Ovary (tissue), 9 donors: ENCODE data around the gene SLC51B. TPM values are rescaled to one million over a fixed set of nuclear protein-coding genes. Genes with fewer than 3 reads are reported as not detected.
A peak's percentile ranks its signal among the peaks of the same experiment; 100 is the strongest.

Experiments
- DNase-seq, 5 donors: peaks; one replicate each; pipeline ENCODE4 v3.0.0-alpha.2; 2019 to 2020
- H3K27ac ChIP-seq, 2 donors: fragments of 200-600 bp; one replicate each; pipeline versions ENCODE4 v1.5.1 to v1.8.0; 2019 to 2022
- H3K27me3 ChIP-seq: fragments of 200-600 bp; one replicate; pipeline ENCODE4 v1.8.0; 2022
- H3K36me3 ChIP-seq: fragments of 200-600 bp; sonication (generic); one replicate; pipeline ENCODE4 v1.5.1; 2019
- H3K4me1 ChIP-seq: one replicate; pipeline ENCODE4 v1.8.1; 2013; ENCODE audit warnings: mild to moderate bottlenecking, moderate library complexity; ENCODE audit not compliant: insufficient read depth
- H3K4me3 ChIP-seq: fragments of 200-600 bp; sonication (generic); one replicate; pipeline ENCODE4 v1.5.1; 2017
- H3K9me3 ChIP-seq, 2 donors: fragments of 200-600 bp in 1 of 2; sonication (generic) in 1 of 2; one replicate each; pipeline versions ENCODE4 v1.5.1 to v1.8.1; 2013 to 2019; ENCODE audit warnings: mild to moderate bottlenecking in 1 of 2, moderate library complexity in 1 of 2
- EP300 ChIP-seq: sonication (generic); formaldehyde crosslinking; IDR thresholded peaks from one replicate; pipeline ENCODE4 v1.6.1; 2017; ENCODE audit warnings: antibody characterized with exemption
- POLR2A ChIP-seq: fragments of 450-650 bp; IDR thresholded peaks from one replicate; pipeline ENCODE4 v1.6.1; 2017; ENCODE audit warnings: antibody characterized with exemption, mild to moderate bottlenecking, moderate library complexity
- WGBS, 3 donors: extraction: QIAGEN DNeasy Blood & Tissue Kit in 1 of 3; methylation state at CpG; one replicate each; pipeline versions ENCODE4 v1.1.5 to v1.1.7; 2013 to 2017; 5-methylcytosine and 5-hydroxymethylcytosine counted together
- intact Hi-C, 4 donors: fragments of 100-400 bp; cut with DNase I; formaldehyde crosslinking; loops; one replicate each; pipeline versions ENCODE4 v1.11.0 to v1.15.1; 2022 to 2023
- polyA plus RNA-seq, 2 donors: library from polyadenylated mRNA; stranded (reverse); fragments of 200-250 nt in 1 of 2; fragments of 350-450 nt in 1 of 2; fragmentation: Illumina TruSeq in 1 of 2; extraction: RNeasy Lipid Tissue Mini Kit (QIAGEN cat#74804) in 1 of 2; gene quantifications; one replicate each; pipeline ENCODE4 v1.2.3, GENCODE V29; 2013 to 2014
- total RNA-seq, 7 donors: library from RNA; depleted of rRNA in 2 of 7; stranded (reverse); fragments of >200 nt in 2 of 7; fragmentation: NEBNext Ultra II Directional in 3 of 7; extraction: Animal tissue kit (Norgen Biotek cat#: 25700) in 3 of 7; gene quantifications; one replicate each; pipeline versions ENCODE4 v1.1.0 to v1.2.4, GENCODE V29; 2016 to 2023
- TF ChIP-seq, protein P1 (sequence below), 3 donors: fragments of 450-650 bp in 2 of 3; fragments of 200-600 bp in 1 of 3; IDR thresholded peaks; one replicate each; pipeline versions ENCODE4 v1.5.1 to v1.8.0; 2016 to 2022; ENCODE audit warnings: antibody characterized with exemption in 3 of 3, mild to moderate bottlenecking in 1 of 3
- donor health status: DM: no; HTN: no; CAD: no; lungs with moderate emphysema.
- donor health status: DM: no; HTN: no; CAD: no.
- donor health status: Bipolar disorder and iron deficiency.
- donor health status: DM: yes; HTN: yes; CAD: no.
- donor health status: DM: no; HTN: no; CAD: no.
- donor health status: DM: yes; HTN: yes; CAD: no.

The SLC51B gene
- total and polyA plus RNA-seq, 9 donors = 0.22 to 0.31 (median 0.27) TPM; not detected in 6

DNA sequence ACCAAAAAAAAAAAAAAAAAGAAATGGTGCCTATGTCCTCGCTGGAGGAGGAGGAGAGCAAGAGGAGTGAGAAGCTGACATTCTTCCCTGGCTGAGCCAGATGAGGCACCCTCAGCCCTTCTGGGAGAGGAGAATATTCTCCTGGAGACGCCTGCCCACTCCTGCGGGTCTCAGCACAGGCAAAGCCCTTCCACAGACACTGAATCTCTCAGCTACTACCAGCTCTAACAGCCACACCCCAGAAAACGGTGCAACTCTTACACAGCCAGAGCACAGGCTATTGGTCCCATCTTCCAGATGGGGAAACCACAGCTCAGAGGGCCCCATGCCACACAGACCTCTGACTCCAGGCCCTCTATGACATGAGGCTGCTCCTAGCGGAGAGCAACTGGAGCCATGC, 16.9 kb downstream of the SLC51B start:
- Histone ChIP-seq H3K4me3 (no peak overlapping the region), H3K4me1 (peaks cover 3% of the 10 kb centered on the region), H3K27me3 (no peaks in the 10 kb centered on the region), H3K27ac (no peak overlapping the region), H3K36me3 (no peaks in the 10 kb centered on the region), H3K9me3 (no peaks in the 10 kb centered on the region)
- TF ChIP-seq EP300 (no peak), POLR2A (no peak)
- TF ChIP-seq, protein P1, sequence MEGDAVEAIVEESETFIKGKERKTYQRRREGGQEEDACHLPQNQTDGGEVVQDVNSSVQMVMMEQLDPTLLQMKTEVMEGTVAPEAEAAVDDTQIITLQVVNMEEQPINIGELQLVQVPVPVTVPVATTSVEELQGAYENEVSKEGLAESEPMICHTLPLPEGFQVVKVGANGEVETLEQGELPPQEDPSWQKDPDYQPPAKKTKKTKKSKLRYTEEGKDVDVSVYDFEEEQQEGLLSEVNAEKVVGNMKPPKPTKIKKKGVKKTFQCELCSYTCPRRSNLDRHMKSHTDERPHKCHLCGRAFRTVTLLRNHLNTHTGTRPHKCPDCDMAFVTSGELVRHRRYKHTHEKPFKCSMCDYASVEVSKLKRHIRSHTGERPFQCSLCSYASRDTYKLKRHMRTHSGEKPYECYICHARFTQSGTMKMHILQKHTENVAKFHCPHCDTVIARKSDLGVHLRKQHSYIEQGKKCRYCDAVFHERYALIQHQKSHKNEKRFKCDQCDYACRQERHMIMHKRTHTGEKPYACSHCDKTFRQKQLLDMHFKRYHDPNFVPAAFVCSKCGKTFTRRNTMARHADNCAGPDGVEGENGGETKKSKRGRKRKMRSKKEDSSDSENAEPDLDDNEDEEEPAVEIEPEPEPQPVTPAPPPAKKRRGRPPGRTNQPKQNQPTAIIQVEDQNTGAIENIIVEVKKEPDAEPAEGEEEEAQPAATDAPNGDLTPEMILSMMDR (IDR thresholded peaks at IDR 0.05) = no peak
- WGBS, 3 donors = 80 to 91% (median 82%) methylated on average over 5 of the region's 5 CpGs
- intact Hi-C loops = no loop called here
- peak in 1 of 5 donors; percentile 3 for DNase-seq

DNA sequence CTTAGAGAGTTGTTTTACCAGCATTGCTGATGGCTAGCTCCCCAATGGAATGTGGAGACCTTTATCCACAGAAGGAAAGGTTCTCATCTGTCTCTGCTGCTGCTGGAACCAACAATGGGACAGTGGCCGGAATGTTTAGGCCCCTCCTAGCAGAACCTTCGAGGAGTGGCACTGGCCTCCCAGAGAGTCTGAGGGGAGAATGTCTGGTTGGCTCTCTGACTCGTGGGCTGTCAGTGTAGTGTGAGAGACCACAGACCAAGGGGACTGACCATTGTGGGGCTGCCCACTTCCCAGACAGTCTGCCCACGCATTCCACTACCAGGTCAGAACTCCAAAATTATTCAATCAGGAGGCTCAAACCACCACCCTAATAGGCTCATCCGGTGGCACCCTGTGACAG, 17.5 kb downstream of the SLC51B start:
- H3K4me1 ChIP-seq = peaks cover 3% of the 10 kb centered on the region
- no peak overlapping the region for H3K4me3 ChIP-seq
- H3K9me3 ChIP-seq = no peaks in the 10 kb centered on the region
- WGBS, 3 donors = 64 to 70% (median 67%) methylated on average over 5 of the region's 5 CpGs
- intact Hi-C loops = no loop called here
- no peaks in the 10 kb centered on the region for H3K27me3 ChIP-seq
- no peak overlapping the region for H3K27ac ChIP-seq
- DNase-seq = no peak
- TF ChIP-seq EP300 (no peak), POLR2A (no peak)
- TF ChIP-seq, protein P1 (IDR thresholded peaks at IDR 0.05) = no peak
- H3K36me3 ChIP-seq = no peaks in the 10 kb centered on the region

DNA sequence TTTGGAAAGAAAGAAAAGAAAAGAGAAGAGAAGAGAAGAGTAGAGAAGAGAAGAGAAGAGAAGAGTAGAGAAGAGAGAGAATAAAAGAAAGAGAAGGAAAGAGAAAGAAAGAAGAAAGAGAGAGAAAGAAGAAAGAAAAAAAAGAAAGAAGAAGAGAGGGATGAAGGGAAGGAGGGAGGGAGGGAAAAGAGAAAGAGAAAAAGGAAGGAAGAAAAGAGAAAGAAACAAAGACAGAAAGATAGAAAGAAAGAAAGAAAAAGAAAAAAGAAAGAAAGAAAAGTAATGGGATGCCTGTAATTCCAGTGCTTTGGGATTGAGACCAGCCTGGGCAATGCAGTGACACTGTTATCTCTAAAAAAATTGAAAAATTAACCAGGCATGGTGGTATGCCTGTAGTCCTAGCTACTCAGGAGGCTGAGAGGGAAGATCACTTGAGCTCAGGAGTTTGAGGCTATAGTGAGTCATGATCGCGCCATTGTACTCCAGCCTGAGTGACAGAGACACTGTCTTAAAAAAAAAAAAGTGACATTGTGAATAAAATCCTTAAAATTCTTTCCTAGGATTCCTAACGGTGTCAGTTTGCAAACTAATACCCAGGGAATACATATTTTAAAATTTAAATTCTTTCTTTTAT, 20.9 kb downstream of the SLC51B start:
- H3K36me3 ChIP-seq = no peaks in the 10 kb centered on the region
- peaks cover 11% of the 10 kb centered on the region for H3K4me1 ChIP-seq
- TF ChIP-seq EP300 (no peak), POLR2A (no peak)
- TF ChIP-seq, protein P1 (IDR thresholded peaks at IDR 0.05) = no peak
- intact Hi-C loops = no loop called here
- DNase-seq = no peak
- H3K9me3 ChIP-seq = no peaks in the 10 kb centered on the region
- H3K27ac ChIP-seq = peak overlapping the region; percentile 9 to 22
- 40 to 58% (median 51%) methylated on average over 3 of the region's 3 CpGs for WGBS, 3 donors
- no peaks in the 10 kb centered on the region for H3K27me3 ChIP-seq
- peak overlapping the region; percentile 59 for H3K4me3 ChIP-seq

DNA sequence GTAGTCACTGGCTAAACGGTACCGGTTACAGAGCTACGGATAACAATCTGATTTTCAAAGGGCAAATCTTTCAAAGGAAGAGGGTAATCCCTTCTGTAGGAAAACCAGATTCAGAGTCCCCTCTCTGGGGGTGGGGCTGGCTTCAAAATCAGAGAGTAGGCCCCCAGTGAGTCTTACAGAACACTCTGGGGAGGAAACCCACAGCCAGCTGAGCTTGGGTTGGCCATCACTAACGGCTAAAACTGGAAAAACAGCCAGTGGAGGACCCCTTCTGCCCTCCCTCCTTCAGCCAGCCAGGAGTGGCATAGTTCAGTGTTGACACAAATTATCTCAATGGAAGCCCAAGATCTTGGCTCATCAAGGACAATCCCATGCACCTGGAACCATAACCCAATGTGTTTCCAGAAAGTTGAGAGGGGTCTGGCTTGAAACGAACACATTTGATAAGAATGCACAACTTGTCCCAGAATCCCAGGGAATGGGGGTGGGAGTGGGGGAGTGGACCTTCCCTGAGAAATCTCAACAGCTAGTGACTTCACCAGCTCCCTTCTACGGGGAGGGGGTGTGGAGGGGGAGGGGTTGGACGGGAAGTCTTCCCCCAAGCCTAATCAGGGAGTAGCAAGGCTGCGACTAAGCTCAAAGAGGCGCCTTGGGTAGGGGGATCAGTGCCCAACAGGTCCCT, 21.6 kb downstream of the SLC51B start:
- Histone ChIP-seq H3K4me1 (peaks cover 13% of the 10 kb centered on the region), H3K36me3 (no peaks in the 10 kb centered on the region), H3K4me3 (peak overlapping the region; percentile 59), H3K27me3 (no peaks in the 10 kb centered on the region), H3K27ac (peak overlapping the region; percentile 76 to 77), H3K9me3 (no peaks in the 10 kb centered on the region)
- TF ChIP-seq POLR2A (no peak), EP300 (no peak)
- TF ChIP-seq, protein P1 (IDR thresholded peaks at IDR 0.05) = no peak
- intact Hi-C loops = no loop called here
- WGBS, 3 donors = 15 to 20% (median 19%) methylated on average over 9 of the region's 9 CpGs
- peak; percentile 62 to 84 (median 77) for DNase-seq
